ENCODE data around the gene GOLT1A.
"Not testable (repeated sequence)": the region's sequence is repeated elsewhere in the genome, so short reads cannot be mapped to it uniquely, and the experiment has no call there.

Gene GOLT1A

DNA sequence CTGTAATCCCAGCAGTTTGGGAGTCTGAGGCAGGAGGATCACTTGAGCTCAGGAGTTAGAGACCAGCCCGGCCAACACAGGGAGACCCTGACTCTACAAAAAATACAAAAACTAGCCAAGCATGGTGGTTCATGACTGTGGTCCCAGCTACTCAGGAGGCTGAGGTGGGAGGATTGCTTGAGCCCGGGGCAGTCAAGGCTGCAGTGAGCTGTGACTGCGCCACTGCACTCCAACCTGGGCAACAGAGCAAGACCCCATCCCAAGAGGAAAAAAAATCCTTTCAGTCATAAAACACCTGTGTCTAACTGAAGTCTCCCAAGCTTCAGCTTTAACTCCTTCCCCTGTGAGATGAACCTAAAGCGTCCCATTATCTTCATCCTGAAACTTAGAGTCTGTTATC lies 33.1 kb upstream of the GOLT1A start:
- no peak for DNase-seq

DNA sequence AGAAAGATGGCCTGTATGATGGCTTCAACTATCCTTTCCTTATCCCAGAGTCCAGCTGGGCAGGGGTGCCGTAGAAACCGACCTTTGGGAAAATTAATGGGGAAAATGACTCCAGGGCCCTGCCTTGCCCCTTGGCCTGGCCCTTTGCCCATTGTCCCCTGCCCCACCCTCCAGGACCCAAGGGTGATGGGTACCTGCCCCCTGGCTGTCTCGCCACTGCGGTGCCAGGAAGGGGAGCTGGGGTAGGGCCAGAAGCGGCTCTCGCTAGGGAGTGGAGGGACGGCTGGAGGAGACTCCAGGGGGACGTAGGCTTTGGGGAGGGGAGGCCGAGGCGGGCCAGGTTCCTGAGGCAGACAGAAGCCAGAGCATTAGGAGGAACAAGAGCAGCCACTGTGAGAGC lies 29.1 kb upstream of the GOLT1A start:
- DNase-seq = no peak

DNA sequence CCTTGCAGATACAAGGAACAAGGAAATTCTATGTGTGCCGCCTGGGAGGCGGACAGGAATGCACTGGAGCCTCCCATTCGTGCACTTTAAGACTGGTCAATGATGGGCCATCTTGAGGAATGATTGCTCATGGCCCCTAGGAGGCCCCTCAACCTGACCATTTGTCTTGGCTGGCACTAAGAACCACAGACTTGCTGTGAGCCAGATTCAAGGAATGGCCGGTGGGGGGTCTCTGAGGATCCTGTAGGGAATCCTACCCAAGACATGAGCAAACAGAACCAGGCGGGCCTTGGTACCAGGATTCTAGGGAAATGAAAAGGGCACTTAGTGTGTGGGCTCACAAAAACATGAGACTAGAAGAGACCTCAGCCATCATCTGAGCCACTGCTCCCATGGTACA lies 28.1 kb upstream of the GOLT1A start:
- no peak for DNase-seq

DNA sequence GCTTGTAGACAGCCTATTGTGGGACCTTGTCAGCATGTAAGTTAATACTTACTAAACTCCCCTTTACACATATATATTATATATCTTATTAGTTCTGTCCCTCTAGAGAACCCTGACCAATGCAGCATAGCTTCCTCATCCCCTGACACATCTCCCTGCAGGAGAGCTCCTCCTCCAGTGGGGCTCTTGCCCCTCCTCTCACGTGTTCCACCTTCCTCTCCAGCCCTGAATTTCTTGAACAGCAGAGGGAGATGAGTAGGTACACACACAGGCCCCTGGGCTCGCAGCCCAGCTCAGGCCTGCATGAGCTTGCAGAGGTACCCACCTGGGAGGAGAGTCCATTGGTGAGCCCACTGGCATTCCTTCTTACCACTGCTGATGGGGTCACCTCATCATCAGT lies 27.3 kb upstream of the GOLT1A start:
- DNase-seq = no peak

DNA sequence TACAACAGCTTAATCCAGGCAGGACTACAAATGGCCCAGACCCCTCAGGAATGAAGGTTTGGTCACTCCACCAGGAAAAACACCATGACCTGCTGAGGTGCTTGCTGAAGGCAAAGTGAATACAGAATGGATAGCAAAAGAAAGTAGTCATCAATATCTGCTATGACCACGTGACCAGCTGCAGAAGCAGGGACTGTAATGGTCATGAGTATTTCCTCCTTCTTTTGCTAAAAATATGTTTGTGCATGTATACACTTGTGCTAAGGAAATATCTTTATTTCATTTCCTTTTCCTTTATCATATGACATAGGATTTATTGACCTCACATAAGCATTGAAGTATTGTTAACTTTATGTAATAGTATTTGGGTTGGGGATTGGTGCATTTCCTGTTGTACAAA lies 26.4 kb upstream of the GOLT1A start:
- DNase-seq = no peak

DNA sequence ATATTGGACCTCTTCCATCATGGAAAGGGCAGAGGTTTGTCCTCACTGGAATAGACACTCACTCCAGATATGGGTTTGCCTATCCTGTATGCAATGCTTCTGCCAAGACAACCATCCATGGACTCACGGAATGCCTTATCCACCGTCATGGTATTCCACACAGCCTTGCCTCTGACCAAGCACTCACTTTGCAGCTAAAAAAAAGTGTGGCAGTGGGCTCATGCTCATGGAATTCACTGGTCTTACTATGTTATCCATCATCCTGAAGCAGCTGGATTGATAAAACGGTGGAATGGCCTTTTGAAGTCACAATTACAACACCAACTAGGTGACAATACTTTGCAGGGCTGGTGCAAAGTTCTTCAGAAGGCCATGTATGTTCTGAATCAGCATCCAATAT lies 25.6 kb upstream of the GOLT1A start:
- not testable (repeated sequence) for DNase-seq

DNA sequence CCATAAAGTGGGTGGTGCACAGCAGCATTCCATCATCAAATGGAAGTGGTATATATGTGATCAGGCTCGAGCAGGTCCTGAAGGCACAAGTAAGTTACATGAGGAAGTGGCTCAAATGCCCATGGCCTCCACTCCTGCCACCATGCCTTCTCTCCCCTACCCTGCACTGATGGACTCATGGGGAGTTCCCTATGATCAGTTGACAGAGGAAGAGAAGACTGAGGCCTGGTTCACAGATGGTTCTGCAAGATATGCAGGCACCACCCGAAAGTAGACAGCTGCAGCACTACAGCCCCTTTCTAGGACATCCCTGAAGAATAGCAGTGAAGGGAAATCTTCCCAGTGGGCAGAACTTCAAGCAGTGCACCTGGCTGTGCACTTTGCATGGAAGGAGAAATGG lies 24.7 kb upstream of the GOLT1A start:
- not testable (repeated sequence) for DNase-seq

DNA sequence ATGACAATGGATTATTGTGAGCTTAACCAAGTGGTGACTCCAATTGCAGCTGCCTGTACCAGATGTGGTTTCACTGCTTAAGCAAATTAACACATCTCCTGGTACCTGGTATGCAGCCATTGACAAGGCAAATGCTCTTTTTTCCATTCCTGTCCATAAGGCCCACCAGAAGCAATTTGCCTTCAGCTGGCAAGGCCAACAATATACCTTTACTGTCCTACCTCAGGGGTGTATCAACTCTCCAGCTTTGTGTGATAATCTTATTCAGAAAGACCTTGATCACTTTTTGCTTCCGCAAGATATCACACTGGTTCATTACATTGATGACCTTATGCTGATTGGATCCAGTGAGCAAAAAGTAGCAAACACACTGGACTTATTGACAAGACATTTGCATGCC lies 23.7 kb upstream of the GOLT1A start:
- not testable (repeated sequence) for DNase-seq

DNA sequence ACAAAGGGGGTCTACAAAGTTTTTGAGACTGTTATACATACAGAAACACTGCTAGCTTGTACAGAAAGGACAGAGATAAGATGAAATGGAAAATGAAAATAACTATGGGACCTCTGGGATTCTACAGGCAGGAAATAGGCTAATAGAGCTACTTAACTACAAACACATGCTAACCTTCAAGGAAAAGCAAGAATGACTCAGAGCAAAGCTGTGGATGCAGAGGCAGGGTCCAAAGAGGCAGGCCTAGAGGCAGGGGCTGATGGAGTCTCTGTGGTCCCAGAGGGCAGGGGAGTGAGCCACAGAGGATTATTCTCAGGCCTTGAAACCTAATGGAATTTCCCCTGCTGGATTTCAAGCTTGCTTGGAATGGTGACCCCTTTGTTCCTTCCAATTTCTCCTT lies 18.7 kb upstream of the GOLT1A start:
- no peak for DNase-seq

DNA sequence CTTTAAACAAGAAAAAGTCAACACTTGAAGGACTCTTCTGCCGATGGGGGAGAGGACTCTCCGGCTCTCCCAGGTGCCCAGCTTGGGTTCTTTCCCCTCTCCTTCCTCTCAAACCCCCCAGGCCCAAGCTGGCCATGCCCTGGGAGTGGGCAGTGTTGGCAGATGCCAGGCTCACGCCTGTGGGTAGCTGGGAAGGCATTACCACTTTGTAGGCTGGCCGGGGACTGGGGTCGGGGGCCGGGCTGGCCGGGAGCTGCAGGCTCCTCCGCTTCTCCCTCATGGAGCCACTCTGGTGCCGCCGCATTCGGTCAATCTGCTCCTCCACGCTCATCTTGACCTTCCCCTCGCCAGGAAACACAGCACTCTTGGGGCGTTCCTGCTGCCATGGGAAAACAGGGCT lies 16.4 kb upstream of the GOLT1A start:
- DNase-seq = no peak

DNA sequence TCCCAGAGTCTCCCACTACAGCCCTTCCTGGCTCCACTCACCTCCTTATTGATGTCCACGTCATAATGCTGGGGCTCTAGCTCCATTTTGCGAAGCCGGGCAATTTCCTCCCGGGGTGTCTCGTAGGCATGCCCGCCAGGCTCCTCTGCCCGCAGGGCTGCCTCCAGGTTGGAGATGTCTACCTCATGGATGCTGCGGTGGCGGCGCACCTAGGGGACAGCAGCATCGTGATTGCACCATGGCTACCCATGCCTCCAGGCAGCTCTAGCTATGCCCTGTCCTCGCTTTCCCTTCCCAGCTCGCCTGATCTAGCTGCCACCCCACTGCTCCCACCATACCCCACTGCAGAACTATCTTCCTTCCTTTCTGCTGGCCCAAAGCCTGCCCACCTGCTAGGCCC lies 15.1 kb upstream of the GOLT1A start:
- no peak for DNase-seq

DNA sequence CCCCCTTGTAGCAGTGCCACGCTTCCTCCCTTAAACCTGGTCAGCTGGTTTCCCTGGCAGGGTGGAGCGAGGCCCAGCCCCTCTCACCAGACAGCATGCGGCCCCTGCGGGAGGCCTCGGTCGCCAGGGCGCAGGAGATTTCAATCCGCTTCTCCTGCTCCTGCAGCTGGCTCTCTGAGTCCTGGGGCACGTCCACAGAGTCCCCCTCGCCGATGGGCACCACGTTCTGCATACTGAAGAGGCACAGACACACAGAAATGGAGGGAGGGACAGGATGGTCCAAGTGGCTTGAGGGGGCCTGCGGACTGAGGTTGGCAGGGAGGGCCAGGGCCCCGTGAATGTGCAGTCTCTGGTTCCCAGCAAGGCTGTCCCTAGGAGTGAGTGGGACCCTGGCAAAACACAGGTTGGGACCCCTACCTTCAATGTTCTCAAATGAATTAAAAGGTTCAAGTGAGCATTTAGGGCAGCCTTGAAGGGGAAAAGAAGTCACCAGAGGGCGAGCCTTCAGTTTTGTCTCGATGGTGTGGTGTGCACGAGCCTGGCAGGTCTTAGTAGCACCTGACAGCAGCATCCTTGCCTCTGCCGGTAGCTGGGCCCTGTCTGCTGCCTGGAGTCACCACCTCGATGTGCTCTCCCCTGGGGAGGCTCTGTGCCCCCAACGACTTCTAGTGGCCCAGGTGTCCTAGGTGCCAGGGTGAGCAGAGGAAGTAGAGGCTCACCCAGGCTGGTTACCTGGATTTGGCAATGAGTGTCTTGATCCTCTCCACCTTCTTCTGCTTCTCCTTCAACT lies 14.4 kb upstream of the GOLT1A start:
- DNase-seq = no peak

DNA sequence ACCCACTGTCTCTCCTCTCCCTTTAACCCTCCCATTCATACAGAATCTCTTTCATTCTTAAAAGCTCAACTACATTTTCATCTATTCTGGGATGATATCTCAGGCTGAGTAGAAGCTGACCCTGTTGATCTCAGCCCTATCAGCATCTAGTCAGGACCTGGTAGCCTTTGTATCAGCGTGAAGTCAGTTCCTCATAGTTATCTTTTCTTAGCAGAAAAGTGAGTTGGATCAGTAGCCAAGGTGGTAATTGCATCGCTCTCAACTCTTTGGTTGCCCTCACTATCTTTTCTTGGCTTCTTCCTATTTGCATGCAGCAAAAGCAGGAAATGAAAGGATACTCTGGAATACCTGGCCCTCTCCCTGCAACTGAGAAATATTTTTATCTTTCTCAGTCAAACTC lies 13.6 kb upstream of the GOLT1A start:
- no peak for DNase-seq

DNA sequence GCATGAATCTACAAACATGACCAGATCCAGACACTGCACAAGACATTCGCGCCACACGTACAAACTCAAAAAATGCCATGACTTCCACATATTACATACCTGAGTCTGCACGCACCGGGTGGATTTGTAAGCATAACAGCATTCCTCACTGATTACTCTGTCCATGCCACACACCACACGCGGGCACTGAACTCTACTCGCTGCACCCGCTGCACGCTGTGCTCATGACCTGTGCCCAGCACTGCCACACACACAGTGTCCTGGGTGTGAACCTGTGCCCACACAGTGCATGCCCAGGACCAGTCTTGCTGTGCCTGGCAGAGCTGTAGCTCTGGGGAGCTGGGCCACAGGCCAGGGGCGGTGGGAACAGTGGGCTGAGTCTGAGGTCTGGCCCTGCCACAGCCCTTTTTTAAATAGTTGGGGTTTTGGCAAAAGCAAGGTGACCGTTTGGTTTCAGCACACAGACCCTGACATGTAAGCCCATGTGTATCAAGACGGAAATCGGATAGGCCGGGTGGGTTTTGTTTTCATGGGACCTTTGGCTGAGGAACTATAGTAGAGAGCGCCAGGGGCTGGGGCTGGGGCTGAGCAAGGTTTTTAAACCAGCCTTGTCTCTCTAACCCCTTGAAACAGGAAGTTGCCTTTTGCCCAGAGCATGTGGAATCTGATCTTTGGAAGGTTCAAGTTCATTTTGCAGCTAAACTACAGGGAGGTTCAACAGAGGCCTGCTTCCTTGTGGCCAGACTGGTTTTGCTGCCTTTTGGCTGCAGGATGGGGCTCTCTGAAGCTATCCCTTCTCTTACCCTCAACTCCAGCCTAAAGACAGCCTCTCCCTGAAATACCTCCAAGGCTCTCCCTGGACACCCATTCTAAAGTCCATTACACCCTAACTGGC lies 12.3 kb upstream of the GOLT1A start:
- no peak for DNase-seq

DNA sequence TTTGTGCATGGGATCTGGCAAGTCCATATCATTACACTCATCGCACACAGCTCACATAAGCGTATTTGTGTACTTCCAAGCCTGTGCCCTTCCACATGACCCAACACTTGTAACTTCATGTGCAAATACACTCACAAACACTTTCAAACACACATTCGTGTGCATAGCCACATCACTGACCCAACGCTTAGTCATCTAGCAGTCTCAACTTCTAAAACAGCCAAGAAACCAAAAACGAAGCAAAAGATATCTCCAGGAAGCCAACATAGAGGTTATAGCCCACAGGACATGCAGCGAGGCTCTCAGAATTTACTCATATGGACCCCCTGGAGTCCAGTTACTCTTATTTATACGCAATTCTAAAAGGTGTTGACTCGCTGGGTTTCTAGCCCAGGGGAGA lies 10.9 kb upstream of the GOLT1A start:
- no peak for DNase-seq

DNA sequence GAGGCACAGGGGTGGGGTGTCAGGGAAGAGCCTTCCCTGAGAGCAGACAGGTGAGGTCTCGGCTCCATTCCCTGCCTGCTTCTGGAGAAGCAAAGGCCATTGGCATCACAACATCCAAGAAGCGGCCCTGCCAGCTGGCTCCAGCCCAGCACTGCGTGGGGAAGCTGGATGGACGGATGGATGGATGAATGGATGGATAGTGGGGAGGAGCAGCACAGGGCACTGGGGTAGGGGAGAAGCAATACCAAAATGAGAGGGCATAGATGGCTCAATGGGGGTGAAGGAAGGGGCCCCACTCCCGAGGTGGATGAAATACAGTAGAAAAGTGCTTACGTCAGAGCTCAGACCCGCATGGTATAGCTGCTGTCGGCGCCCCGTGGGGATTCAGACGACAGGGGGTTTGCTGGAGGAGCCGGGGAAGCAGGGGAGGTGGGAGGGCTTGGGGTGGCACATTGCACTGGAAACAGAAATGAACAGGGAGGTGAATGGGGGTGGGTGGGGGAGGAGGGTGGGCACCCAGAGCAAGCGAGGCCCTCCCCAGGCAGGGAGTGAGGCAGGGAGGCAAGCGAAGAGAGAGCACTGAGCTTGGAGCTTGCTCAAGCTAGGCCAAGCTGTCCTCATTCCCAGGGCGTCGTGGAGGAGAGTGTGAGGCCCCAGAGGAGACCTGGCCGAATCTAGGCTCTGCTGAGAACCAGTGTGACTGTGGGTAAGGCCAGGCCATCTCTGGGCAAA lies 9.5 kb upstream of the GOLT1A start:
- no peak for DNase-seq

DNA sequence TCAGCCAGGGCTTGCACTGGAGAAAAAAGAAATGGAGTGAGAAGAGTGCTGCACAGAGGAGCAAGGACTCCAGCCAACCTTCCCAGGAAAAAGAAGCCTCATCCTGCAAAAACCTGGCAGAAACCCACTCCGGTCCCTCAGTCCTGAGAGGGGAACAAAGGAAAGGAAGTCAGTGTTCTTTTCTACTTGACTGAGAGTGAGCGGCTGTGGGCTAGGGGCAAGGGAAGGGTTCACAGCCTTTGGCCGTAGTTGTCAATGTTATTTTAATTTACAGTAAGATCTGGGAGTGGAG lies 8.9 kb upstream of the GOLT1A start:
- no peak for DNase-seq

DNA sequence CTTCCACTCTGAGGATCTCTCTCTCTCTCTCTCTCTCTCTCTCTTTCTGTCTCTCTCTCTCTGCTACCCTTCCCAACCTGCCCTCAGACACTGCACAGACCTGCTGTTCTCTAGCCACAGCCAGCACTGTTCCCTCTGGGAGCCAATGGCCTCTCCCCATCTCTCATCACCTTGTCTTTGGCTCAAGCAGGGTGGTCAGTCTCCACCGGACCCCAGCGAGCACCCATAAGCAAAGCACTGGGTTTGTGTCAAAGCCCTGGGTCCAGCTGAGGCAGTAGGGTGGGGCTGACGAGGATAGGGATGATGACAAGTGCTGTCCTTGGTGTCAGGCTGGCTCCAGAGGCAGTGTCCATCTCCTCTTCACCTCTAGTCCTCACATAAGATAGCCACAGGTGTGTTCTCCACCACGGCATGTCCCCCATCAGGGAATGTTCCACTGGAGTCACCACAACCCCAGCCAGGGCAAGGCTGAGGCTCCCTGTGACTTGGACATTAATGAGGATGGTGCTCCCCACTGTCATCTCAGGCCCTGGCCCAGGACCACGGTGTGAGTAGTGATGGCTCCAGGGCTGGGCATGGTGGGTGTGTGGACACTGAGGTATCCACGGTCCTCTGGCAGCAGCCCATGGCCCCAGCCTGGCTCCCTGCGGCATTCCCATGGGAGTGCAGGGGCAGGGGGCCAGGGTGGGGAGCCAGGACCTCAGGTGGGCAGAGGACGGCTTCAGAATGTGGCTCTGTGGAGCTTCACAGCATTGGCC lies 8.4 kb upstream of the GOLT1A start:
- DNase-seq = no peak

DNA sequence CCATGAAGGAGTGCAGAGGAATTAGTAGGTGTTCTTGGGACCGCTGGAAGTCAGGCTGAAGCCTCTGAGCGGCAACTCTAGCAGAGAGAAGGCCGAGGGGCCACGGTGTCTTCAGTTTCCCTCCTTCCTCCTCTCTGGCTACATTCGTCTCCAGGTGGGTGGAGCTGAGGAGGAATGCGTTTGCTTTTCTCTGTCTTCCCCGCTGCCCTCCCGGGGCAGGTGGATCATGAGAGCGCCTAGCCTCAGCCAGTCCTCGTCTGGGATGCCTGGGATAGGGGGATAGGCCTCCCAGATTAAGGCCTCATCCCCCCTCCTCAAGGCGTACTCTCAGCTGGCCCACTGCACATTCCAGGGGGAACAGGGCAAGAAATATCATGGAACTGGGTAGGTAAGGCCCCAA lies 7.5 kb upstream of the GOLT1A start:
- DNase-seq = no peak

DNA sequence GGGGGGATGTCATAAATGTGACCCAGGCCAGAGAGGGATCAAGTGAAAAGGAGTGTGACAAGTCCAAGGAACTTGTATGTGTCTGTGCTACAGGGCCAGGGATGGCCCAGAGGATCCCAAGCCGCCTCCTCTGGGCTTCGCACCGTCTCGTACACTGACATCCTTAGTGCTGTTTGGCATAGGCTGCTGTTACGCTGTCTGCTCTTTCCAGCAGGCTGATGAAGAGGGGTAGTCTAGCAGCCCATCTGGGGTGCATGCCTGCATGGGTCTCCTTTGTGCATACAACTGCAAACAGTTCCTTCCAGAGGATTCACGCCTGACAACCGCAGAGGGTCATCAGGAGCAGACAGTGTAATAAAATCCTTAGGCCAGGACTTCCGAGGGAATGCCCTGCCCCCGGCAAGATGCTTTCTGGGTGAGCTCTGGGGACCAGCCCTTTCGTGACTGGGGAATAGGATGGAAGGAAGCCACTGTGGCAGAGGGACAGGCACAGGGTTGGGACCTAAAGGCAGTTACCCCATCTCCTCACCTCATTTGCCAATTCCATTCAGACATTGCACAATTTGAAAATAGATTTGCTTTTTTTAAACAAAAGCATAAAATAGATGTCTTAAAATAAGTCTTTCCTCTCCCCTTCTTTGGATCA lies 6.3 kb upstream of the GOLT1A start:
- DNase-seq = no peak

DNA sequence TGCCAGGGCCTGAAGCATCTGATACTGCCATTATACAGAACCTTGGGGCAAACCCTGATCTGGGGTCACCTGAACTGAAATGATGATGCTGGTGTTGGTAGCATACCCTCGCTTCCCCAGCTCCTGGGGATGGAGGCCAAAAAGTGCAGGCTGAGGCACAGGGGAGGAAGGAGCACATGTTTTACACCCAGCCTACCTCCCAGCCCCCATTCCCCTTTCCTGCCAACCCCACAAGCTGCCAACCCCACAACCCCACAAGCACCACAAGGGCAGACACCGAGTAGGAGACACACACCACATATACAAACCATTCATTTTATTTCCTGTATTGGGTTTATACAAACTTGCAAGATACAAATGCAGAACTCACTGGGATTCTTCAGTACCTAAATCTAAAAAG lies 4.8 kb upstream of the GOLT1A start:
- no peak for DNase-seq

DNA sequence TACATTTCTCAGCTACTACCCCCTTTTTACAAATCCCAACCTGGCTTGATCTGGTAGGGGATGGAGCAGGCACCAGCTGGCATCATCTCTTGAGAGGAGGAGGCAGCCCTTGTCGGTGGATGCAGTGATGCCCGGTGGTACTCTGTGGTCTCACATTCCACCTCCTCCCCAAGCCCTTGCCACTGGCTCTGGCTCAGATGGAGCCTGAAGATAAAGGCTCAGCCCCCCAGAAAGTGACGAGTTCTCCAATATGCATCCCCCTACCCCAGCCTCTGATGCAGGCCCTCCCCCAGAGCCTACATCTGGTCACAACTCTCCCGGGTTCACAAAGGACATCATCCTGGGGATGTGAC lies 3.8 kb upstream of the GOLT1A start:
- DNase-seq = no peak
